ENCODE data around the gene SUCO.
"Not testable (repeated sequence)": the region's sequence is repeated elsewhere in the genome, so short reads cannot be mapped to it uniquely, and the experiment has no call there.

SUCO gene

GRCh38 chr1:172494166-172494565, 38.8 kb upstream of the SUCO start:
- no peaks in the 10 kb centered on the region for H3K9me3 ChIP-seq (ENCODE audit: control insufficient read depth in 2 of 2, low read length in 2 of 2)
- H3K27ac ChIP-seq (ENCODE audit: low read length), result no peak overlapping the region
- H3K4me3 ChIP-seq (ENCODE audit: low read length in 2 of 2), result no peak overlapping the region
- H3K36me3 ChIP-seq (ENCODE audit: control insufficient read depth in 2 of 2, insufficient read depth in 2 of 2, low read length in 2 of 2), result no peaks in the 10 kb centered on the region
- H3K4me1 ChIP-seq (ENCODE audit: control insufficient read depth, insufficient read depth, low read length), result peaks cover 5% of the 10 kb centered on the region
- H3K9ac ChIP-seq (ENCODE audit: low read length in 2 of 2), result no peak overlapping the region
- H3K27me3 ChIP-seq (ENCODE audit: control insufficient read depth in 1 of 2, insufficient read depth in 2 of 2, low read length in 2 of 2), result peaks cover 0 to 3% of the 10 kb centered on the region in 2 donors

- H3K9me3 ChIP-seq (ENCODE audit: control insufficient read depth in 2 of 2, low read length in 2 of 2); H3K4me1 ChIP-seq (ENCODE audit: control insufficient read depth, insufficient read depth, low read length); H3K27me3 ChIP-seq (ENCODE audit: control insufficient read depth in 1 of 2, insufficient read depth in 2 of 2, low read length in 2 of 2); H3K36me3 ChIP-seq (ENCODE audit: control insufficient read depth in 2 of 2, insufficient read depth in 2 of 2, low read length in 2 of 2); H3K9ac ChIP-seq (ENCODE audit: low read length in 2 of 2); H3K4me3 ChIP-seq (ENCODE audit: low read length in 2 of 2); H3K27ac ChIP-seq (ENCODE audit: low read length): not testable (repeated sequence)
Measured at GRCh38 chr1:172496127-172496526, 36.8 kb upstream of the SUCO start.

- Histone ChIP-seq H3K4me3 (ENCODE audit: low read length in 2 of 2) (no peak overlapping the region), H3K4me1 (ENCODE audit: control insufficient read depth, insufficient read depth, low read length) (peaks cover 5% of the 10 kb centered on the region), H3K9ac (ENCODE audit: low read length in 2 of 2) (no peak overlapping the region), H3K27me3 (ENCODE audit: control insufficient read depth in 1 of 2, insufficient read depth in 2 of 2, low read length in 2 of 2) (no peaks in the 10 kb centered on the region), H3K36me3 (ENCODE audit: control insufficient read depth in 2 of 2, insufficient read depth in 2 of 2, low read length in 2 of 2) (no peaks in the 10 kb centered on the region), H3K27ac (ENCODE audit: low read length) (no peak overlapping the region), H3K9me3 (ENCODE audit: control insufficient read depth in 2 of 2, low read length in 2 of 2) (no peaks in the 10 kb centered on the region)
Measured at GRCh38 chr1:172496678-172497077, 36.3 kb upstream of the SUCO start.

- no peaks in the 10 kb centered on the region for H3K27me3 ChIP-seq (ENCODE audit: control insufficient read depth in 1 of 2, insufficient read depth in 2 of 2, low read length in 2 of 2)
- H3K4me1 ChIP-seq (ENCODE audit: control insufficient read depth, insufficient read depth, low read length), result peaks cover 5% of the 10 kb centered on the region
- no peaks in the 10 kb centered on the region for H3K36me3 ChIP-seq (ENCODE audit: control insufficient read depth in 2 of 2, insufficient read depth in 2 of 2, low read length in 2 of 2)
- no peaks in the 10 kb centered on the region for H3K9me3 ChIP-seq (ENCODE audit: control insufficient read depth in 2 of 2, low read length in 2 of 2)
- peak overlapping the region; percentile 24 for H3K27ac ChIP-seq (ENCODE audit: low read length)
- H3K4me3 ChIP-seq (ENCODE audit: low read length in 2 of 2), result peak overlapping the region in 1 of 2 donors; percentile 55
- peak overlapping the region in 1 of 2 donors; percentile 13 for H3K9ac ChIP-seq (ENCODE audit: low read length in 2 of 2)
Measured at GRCh38 chr1:172497230-172497629, 35.7 kb upstream of the SUCO start.

GRCh38 chr1:172498857-172499256, 34.1 kb upstream of the SUCO start:
- Histone ChIP-seq H3K4me1 (ENCODE audit: control insufficient read depth, insufficient read depth, low read length) (peaks cover 5% of the 10 kb centered on the region), H3K27ac (ENCODE audit: low read length) (no peak overlapping the region), H3K27me3 (ENCODE audit: control insufficient read depth in 1 of 2, insufficient read depth in 2 of 2, low read length in 2 of 2) (no peaks in the 10 kb centered on the region)

GRCh38 chr1:172499636-172500141, 33.3 kb upstream of the SUCO start:
- Histone ChIP-seq H3K27ac (ENCODE audit: low read length) (no peak overlapping the region), H3K4me1 (ENCODE audit: control insufficient read depth, insufficient read depth, low read length) (peaks cover 5% of the 10 kb centered on the region), H3K9ac (ENCODE audit: low read length in 2 of 2) (no peak overlapping the region)

More at GRCh38 chr1:172498857-172499256, 34.1 kb upstream of the SUCO start:
- Histone ChIP-seq H3K4me3 (ENCODE audit: low read length in 2 of 2) (no peak overlapping the region), H3K9ac (ENCODE audit: low read length in 2 of 2) (no peak overlapping the region), H3K36me3 (ENCODE audit: control insufficient read depth in 2 of 2, insufficient read depth in 2 of 2, low read length in 2 of 2) (no peaks in the 10 kb centered on the region), H3K9me3 (ENCODE audit: control insufficient read depth in 2 of 2, low read length in 2 of 2) (no peaks in the 10 kb centered on the region)

GRCh38 chr1:172500207-172500606, 32.7 kb upstream of the SUCO start:
- no peaks in the 10 kb centered on the region for H3K9me3 ChIP-seq (ENCODE audit: control insufficient read depth in 2 of 2, low read length in 2 of 2)

More at GRCh38 chr1:172499636-172500141, 33.3 kb upstream of the SUCO start:
- Histone ChIP-seq H3K9me3 (ENCODE audit: control insufficient read depth in 2 of 2, low read length in 2 of 2) (no peaks in the 10 kb centered on the region), H3K36me3 (ENCODE audit: control insufficient read depth in 2 of 2, insufficient read depth in 2 of 2, low read length in 2 of 2) (no peaks in the 10 kb centered on the region), H3K4me3 (ENCODE audit: low read length in 2 of 2) (no peak overlapping the region), H3K27me3 (ENCODE audit: control insufficient read depth in 1 of 2, insufficient read depth in 2 of 2, low read length in 2 of 2) (no peaks in the 10 kb centered on the region)

GRCh38 chr1:172507741-172508140, 25.2 kb upstream of the SUCO start:
- H3K27ac ChIP-seq (ENCODE audit: low read length), result no peak overlapping the region

More at GRCh38 chr1:172500207-172500606, 32.7 kb upstream of the SUCO start:
- Histone ChIP-seq H3K27ac (ENCODE audit: low read length) (no peak overlapping the region), H3K9ac (ENCODE audit: low read length in 2 of 2) (no peak overlapping the region), H3K4me3 (ENCODE audit: low read length in 2 of 2) (no peak overlapping the region), H3K4me1 (ENCODE audit: control insufficient read depth, insufficient read depth, low read length) (peaks cover 5% of the 10 kb centered on the region), H3K27me3 (ENCODE audit: control insufficient read depth in 1 of 2, insufficient read depth in 2 of 2, low read length in 2 of 2) (no peaks in the 10 kb centered on the region), H3K36me3 (ENCODE audit: control insufficient read depth in 2 of 2, insufficient read depth in 2 of 2, low read length in 2 of 2) (no peaks in the 10 kb centered on the region)

GRCh38 chr1:172510479-172510878, 22.5 kb upstream of the SUCO start:
- H3K27me3 ChIP-seq (ENCODE audit: control insufficient read depth in 1 of 2, insufficient read depth in 2 of 2, low read length in 2 of 2), result no peaks in the 10 kb centered on the region
- no peaks in the 10 kb centered on the region for H3K36me3 ChIP-seq (ENCODE audit: control insufficient read depth in 2 of 2, insufficient read depth in 2 of 2, low read length in 2 of 2)
- H3K9me3 ChIP-seq (ENCODE audit: control insufficient read depth in 2 of 2, low read length in 2 of 2), result no peaks in the 10 kb centered on the region
- no peaks in the 10 kb centered on the region for H3K4me1 ChIP-seq (ENCODE audit: control insufficient read depth, insufficient read depth, low read length)
- H3K4me3 ChIP-seq (ENCODE audit: low read length in 2 of 2), result no peak overlapping the region
- no peak overlapping the region for H3K9ac ChIP-seq (ENCODE audit: low read length in 2 of 2)
- H3K27ac ChIP-seq (ENCODE audit: low read length), result no peak overlapping the region

More at GRCh38 chr1:172507741-172508140, 25.2 kb upstream of the SUCO start:
- H3K36me3 ChIP-seq (ENCODE audit: control insufficient read depth in 2 of 2, insufficient read depth in 2 of 2, low read length in 2 of 2), result no peaks in the 10 kb centered on the region
- no peak overlapping the region for H3K9ac ChIP-seq (ENCODE audit: low read length in 2 of 2)
- no peaks in the 10 kb centered on the region for H3K27me3 ChIP-seq (ENCODE audit: control insufficient read depth in 1 of 2, insufficient read depth in 2 of 2, low read length in 2 of 2)
- no peak overlapping the region for H3K4me3 ChIP-seq (ENCODE audit: low read length in 2 of 2)
- H3K9me3 ChIP-seq (ENCODE audit: control insufficient read depth in 2 of 2, low read length in 2 of 2), result no peaks in the 10 kb centered on the region
- no peaks in the 10 kb centered on the region for H3K4me1 ChIP-seq (ENCODE audit: control insufficient read depth, insufficient read depth, low read length)

- Histone ChIP-seq H3K27me3 (ENCODE audit: control insufficient read depth in 1 of 2, insufficient read depth in 2 of 2, low read length in 2 of 2) (no peaks in the 10 kb centered on the region), H3K9ac (ENCODE audit: low read length in 2 of 2) (no peak overlapping the region), H3K36me3 (ENCODE audit: control insufficient read depth in 2 of 2, insufficient read depth in 2 of 2, low read length in 2 of 2) (no peaks in the 10 kb centered on the region), H3K9me3 (ENCODE audit: control insufficient read depth in 2 of 2, low read length in 2 of 2) (no peaks in the 10 kb centered on the region), H3K4me1 (ENCODE audit: control insufficient read depth, insufficient read depth, low read length) (no peaks in the 10 kb centered on the region), H3K27ac (ENCODE audit: low read length) (no peak overlapping the region), H3K4me3 (ENCODE audit: low read length in 2 of 2) (no peak overlapping the region)
Measured at GRCh38 chr1:172512591-172512990, 20.4 kb upstream of the SUCO start.

- H3K9me3 ChIP-seq (ENCODE audit: control insufficient read depth in 2 of 2, low read length in 2 of 2), result no peaks in the 10 kb centered on the region
- no peaks in the 10 kb centered on the region for H3K27me3 ChIP-seq (ENCODE audit: control insufficient read depth in 1 of 2, insufficient read depth in 2 of 2, low read length in 2 of 2)
- no peaks in the 10 kb centered on the region for H3K4me1 ChIP-seq (ENCODE audit: control insufficient read depth, insufficient read depth, low read length)
- H3K4me3 ChIP-seq (ENCODE audit: low read length in 2 of 2), result no peak overlapping the region
- no peak overlapping the region for H3K27ac ChIP-seq (ENCODE audit: low read length)
- H3K36me3 ChIP-seq (ENCODE audit: control insufficient read depth in 2 of 2, insufficient read depth in 2 of 2, low read length in 2 of 2), result no peaks in the 10 kb centered on the region
- H3K9ac ChIP-seq (ENCODE audit: low read length in 2 of 2), result no peak overlapping the region
Measured at GRCh38 chr1:172513479-172513878, 19.5 kb upstream of the SUCO start.
